ENCODE measurements around the gene ARHGEF6.
"Not testable (repeated sequence)": the region's sequence is repeated elsewhere in the genome, so short reads cannot be mapped to it uniquely, and the experiment has no call there.

Gene ARHGEF6

GRCh38 chrX:136783159-136783558, 2.4 kb upstream of the ARHGEF6 start:
- no peak for DNase-seq (ENCODE audit: low read depth)

DNA sequence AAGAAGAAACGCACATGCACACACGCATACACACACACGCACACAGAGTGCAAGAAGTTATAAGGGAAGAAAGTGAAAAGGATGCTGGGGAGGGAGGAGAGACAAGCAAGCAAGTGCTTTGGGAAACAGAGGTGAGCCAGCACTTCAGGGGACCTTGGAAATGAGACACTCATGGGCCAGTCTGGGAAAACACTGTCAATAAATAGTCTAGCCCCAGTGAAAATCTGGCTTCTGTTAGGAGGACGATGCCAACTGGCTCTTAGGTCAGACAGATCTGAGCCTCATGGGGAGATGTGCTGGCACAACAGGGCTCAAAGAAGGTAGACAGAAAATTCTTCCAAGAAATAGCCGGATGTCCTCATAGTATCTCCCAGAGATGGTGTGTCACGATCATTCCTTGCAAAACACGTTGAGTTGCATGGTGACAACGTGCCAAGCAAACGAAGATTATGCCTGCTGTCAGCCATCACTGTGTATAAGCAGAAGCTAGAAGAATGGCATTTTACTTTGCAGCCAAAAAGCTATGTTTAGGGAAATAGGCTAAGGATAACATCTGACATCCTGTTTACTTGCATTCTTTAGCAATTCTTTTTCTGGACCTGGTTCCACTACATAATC, 557 bp upstream of the ARHGEF6 start:
- DNase-seq (ENCODE audit: low read depth): no peak

GRCh38 chrX:136780241-136780640, 491 bp downstream of the ARHGEF6 start:
- no peak for DNase-seq (ENCODE audit: low read depth)

DNA sequence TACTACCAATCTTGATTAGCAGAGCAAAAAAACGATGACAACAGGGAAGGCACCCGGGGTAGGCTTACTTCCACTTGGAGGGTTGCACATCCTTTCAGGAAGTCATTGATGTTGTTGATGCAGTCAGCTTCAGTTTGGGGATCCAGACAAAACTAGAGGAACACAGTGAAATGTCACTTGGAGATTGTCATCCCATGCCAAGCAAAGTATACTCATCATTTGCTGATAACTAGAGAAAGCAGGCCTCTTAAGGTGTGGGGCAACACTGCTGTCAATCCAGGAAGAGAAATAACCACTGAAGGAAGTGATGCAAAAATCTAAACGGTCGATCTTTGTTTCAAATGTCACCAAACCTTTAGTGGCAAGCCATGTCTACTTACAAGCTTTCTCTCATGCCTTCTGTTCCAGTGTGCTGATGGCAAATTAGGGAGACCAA, 1.4 kb downstream of the ARHGEF6 start:
- DNase-seq (ENCODE audit: low read depth): no peak

- DNase-seq (ENCODE audit: low read depth): no peak
Observed at GRCh38 chrX:136778916-136779315, 1.8 kb downstream of the ARHGEF6 start.

- DNase-seq (ENCODE audit: low read depth): no peak
Observed at GRCh38 chrX:136778020-136778419, 2.7 kb downstream of the ARHGEF6 start.

DNA sequence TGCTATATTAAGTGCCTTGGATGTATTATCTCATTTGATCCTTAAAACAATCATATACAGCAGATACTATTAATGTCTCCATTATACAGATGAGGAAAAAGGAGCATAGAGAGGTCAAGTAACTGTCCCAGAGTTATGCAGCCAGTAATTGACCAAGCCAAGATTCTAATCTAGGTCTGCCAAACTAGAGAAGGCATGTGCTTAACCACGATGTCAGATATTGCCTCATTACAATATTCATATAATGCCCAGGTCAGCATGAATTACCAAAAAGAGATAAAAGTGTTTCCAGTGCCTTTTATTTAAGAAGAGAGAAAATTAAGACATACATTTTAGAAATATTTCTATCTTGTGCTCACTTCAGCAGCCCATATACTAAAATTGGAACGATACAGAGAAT, 7.1 kb downstream of the ARHGEF6 start:
- no peak for DNase-seq (ENCODE audit: low read depth)

DNA sequence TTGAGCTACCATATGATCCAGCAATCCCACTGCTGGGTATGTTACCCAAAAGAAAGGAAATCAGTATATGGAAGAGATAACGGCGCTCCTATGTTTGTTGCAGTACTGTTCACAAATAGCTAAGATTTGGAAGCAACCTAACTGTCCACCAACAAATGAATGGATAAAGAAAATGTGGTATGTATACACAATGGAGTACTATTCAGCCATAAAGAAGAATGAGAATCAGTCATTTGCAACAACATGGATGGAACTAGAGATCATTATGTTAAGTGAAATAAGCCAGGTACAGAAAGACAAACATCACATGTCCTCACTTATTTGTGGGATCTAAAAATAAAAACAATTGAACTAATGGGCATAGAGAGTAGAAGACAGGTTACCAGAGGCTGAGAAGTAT, 8.9 kb downstream of the ARHGEF6 start:
- not testable (repeated sequence) for DNase-seq (ENCODE audit: low read depth)

GRCh38 chrX:136768469-136769084, 12.2 kb downstream of the ARHGEF6 start:
- DNase-seq (ENCODE audit: low read depth): peak; percentile 80

GRCh38 chrX:136767104-136767941, 13.4 kb downstream of the ARHGEF6 start:
- peak; percentile 30 for DNase-seq (ENCODE audit: low read depth)

- no peak for DNase-seq (ENCODE audit: low read depth)
Observed at GRCh38 chrX:136766785-136767103, 14.0 kb downstream of the ARHGEF6 start.

DNA sequence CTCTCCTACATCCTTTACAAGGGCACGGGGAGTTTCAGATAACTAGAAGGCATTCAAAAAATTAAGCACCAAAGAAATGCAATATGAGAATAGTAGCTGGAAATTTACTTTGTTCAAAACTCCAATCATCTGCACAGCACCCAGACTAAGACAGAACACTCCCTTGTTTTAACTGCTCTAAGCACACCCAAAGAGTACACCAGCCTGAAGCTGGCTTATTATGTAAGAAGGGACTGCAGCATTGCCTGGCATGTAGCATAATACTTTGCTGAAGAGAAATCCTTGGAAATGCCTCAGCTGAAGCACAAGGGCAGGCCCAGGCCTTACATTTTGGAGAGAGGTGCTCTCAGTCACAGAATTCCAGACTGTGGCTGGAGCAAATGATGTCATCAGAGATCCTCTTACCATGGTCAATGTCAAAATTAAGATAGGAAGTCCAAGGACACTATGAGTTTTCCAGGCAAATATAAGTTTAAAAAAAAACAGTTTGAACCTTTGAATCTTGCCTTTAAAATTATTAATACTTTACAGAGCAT, 14.8 kb downstream of the ARHGEF6 start:
- no peak for DNase-seq (ENCODE audit: low read depth)

DNA sequence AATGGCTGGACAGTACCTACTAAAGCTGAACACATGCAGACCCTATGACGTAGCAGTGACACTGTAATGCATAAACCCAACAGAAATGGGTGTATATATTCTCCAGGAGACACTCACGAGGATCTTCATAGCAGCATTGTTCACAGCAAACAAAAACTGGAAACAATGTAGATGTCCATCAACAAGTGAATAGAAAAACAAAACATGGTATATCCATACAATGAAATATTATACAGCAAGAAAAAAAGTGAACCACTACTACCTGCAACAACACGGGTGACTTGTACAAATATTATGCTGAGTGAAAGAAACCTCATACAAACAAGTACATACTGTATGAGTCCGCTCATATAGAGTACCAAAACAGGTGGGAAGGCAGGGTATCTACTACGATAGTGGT, 16.5 kb downstream of the ARHGEF6 start:
- DNase-seq (ENCODE audit: low read depth): no peak

GRCh38 chrX:136762820-136763452, 17.8 kb downstream of the ARHGEF6 start:
- DNase-seq (ENCODE audit: low read depth): no peak

- DNase-seq (ENCODE audit: low read depth): no peak
Observed at GRCh38 chrX:136761421-136761820, 19.3 kb downstream of the ARHGEF6 start.

DNA sequence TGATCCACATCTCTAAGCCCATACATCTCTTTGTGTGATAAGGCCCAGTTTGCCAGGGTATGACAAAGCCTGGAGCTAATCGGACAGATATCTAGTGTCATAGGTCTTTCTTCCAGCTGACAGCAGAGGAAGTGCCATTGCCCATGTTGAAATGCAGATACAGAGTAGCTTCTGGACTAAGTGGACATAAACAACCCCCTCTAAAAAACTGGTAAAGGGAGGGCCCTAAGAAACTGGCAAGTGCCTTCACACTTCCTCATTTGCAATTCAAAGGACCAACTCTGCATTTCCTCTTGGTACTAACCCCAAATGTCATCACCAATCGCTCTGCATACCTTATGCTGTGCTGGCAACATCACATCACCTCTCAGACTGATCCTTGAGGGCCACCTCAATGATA, 20.8 kb downstream of the ARHGEF6 start:
- no peak for DNase-seq (ENCODE audit: low read depth)

DNA sequence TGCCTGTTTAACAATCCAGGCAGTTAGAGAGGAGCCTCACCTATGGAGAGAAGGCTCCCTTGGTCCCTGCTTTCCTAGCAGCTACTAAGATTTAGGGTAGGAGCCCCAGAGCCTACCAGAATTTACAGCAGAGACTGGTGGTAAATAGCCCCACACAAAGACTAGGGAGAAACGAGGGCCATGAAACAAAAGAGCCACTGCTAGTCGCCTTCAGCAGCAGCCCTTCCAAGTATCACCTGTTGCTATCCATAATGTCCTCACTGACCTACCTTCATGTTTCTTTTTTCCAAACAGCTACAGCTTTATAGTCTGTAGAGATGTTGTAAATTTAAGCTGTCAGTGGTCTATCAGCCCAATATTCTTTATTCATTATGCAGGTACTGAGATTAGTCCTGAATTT, 25.3 kb downstream of the ARHGEF6 start:
- DNase-seq (ENCODE audit: low read depth): no peak

- DNase-seq (ENCODE audit: low read depth): no peak
Observed at GRCh38 chrX:136754651-136755050, 26.1 kb downstream of the ARHGEF6 start.

DNA sequence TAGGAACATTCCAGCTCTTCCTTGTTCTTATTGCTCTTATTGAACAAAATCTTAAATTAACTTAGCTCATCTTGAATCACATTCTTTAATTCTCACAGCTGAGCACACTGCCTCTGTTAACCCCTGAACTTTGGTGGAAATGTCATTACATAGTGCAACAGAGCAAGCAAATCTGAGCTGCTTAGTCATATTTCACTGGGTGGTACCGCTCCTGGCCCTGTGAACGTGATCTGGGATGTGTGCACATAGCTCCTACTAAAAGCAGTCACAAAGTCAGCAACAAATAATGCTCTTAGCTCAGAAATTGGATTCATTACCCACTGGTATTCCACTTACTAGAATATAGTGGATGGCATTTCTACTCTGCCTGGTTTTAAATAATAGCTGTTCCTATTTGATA, 27.9 kb downstream of the ARHGEF6 start:
- DNase-seq (ENCODE audit: low read depth): no peak

DNA sequence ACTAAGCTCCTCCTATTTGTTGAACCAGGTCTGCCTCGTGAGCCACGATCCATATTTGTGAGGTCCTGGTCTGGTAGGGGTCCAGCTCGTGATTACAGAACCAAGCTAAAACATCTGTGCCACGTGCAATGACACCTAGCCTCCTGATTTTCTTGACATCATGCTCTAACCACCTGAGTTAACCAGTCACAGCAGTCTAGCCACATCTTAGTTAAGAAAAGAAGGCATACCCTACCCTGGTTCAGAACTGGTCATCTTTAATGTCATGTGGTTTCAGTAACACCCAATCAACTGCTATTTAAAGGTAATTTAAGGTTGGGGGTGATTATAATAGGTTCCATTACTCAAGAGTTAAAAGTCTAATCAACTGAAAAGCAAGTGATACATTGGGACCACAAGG, 28.4 kb downstream of the ARHGEF6 start:
- no peak for DNase-seq (ENCODE audit: low read depth)

GRCh38 chrX:136750364-136750763, 30.4 kb downstream of the ARHGEF6 start:
- no peak for DNase-seq (ENCODE audit: low read depth)
